ENCODE measurements around the gene GSTO1.

DNA sequence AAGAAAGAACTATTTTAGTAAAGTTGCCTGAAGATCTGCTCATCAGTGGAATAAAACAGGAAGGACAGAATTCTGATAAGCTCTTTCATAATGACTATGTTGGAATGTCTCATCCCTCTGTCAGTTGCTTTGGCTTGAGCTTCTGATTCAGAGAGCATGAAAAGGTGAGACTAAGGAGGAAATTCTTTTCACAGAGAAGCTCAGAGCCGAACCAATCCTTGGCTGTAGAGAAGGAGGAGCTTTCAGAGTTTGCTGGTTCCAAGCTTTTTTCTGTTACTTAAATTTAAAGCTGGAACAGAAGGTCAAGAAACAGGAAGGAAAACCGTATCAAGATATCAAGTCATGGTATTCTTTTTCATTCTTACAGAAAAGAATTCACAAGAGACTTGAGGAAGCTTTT is 38.3 kb downstream of the GSTO1 start:
- TF ChIP-seq, protein P1, sequence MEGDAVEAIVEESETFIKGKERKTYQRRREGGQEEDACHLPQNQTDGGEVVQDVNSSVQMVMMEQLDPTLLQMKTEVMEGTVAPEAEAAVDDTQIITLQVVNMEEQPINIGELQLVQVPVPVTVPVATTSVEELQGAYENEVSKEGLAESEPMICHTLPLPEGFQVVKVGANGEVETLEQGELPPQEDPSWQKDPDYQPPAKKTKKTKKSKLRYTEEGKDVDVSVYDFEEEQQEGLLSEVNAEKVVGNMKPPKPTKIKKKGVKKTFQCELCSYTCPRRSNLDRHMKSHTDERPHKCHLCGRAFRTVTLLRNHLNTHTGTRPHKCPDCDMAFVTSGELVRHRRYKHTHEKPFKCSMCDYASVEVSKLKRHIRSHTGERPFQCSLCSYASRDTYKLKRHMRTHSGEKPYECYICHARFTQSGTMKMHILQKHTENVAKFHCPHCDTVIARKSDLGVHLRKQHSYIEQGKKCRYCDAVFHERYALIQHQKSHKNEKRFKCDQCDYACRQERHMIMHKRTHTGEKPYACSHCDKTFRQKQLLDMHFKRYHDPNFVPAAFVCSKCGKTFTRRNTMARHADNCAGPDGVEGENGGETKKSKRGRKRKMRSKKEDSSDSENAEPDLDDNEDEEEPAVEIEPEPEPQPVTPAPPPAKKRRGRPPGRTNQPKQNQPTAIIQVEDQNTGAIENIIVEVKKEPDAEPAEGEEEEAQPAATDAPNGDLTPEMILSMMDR (IDR thresholded peaks at IDR 0.05): no peak
- no peak for TF ChIP-seq POLR2A (IDR thresholded peaks at IDR 0.05)
